WTC11 (cell line): ENCODE measurements around the gene RTN4RL1. TPM values are rescaled to one million over a fixed set of nuclear protein-coding genes. Genes with fewer than 3 reads are reported as not detected.
A peak's percentile ranks its signal among the peaks of the same experiment; 100 is the strongest.

ENCODE experiments used
- ATAC-seq: fragments of 200-7000 bp; cut with Tn5 transposase; 2 replicates; pipeline ENCODE4 v1.10.0; 2021; ENCODE audit warnings: mild to moderate bottlenecking, moderate library complexity
- CTCF ChIA-PET: fragments of 300-600 bp; sonication (Branson Sonifier 250); formaldehyde crosslinking; loops from one replicate; lab custom pipeline; 2021; ENCODE audit warnings: antibody characterized with exemption; lab: Charles Lee
- POLR2A ChIA-PET: fragments of 350-600 bp; sonication (Branson Sonifier 250); formaldehyde crosslinking; loops from one replicate; lab custom pipeline; 2021; ENCODE audit warnings: antibody characterized with exemption; lab: Charles Lee
- DNase-seq: peaks from one replicate; pipeline ENCODE4 v3.0.0; 2021; ENCODE audit warnings: low spot score
- H3K27ac Mint-ChIP-seq: 2 replicates; pipeline ENCODE4 v1.8.0; 2021; ENCODE audit warnings: mixed read lengths
- H3K27me3 Mint-ChIP-seq: 2 replicates; pipeline ENCODE4 v1.8.0; 2021; ENCODE audit warnings: low read depth, mild to moderate bottlenecking, moderate library complexity, mixed read lengths
- H3K36me3 Mint-ChIP-seq: 2 replicates; pipeline ENCODE4 v1.8.0; 2021; ENCODE audit warnings: mixed read lengths
- H3K4me1 Mint-ChIP-seq: 2 replicates; pipeline ENCODE4 v1.8.0; 2022; ENCODE audit warnings: mixed read lengths
- H3K4me3 Mint-ChIP-seq: 2 replicates; pipeline ENCODE4 v1.8.0; 2021; ENCODE audit warnings: mild to moderate bottlenecking, moderate library complexity, mixed read lengths
- H3K9me3 Mint-ChIP-seq: 2 replicates; pipeline ENCODE4 v1.8.0; 2021; ENCODE audit warnings: mixed read lengths
- CBFB ChIP-seq: sonication (generic); formaldehyde crosslinking; IDR thresholded peaks from 2 replicates; pipeline ENCODE4 v1.8.1; 2022; ENCODE audit warnings: mild to moderate bottlenecking, low read depth, missing genetic modification reagents
- CREB1 ChIP-seq: sonication (generic); formaldehyde crosslinking; IDR thresholded peaks from 2 replicates; pipeline ENCODE4 v1.8.0; 2023; ENCODE audit warnings: mild to moderate bottlenecking, missing genetic modification reagents
- GRHL2 ChIP-seq: fragments of 250-450 bp; sonication (Bioruptor Pico); IDR thresholded peaks from 2 replicates; pipeline ENCODE4 v1.8.0; 2022; ENCODE audit warnings: mild to moderate bottlenecking, moderate library complexity; ENCODE audit not compliant: insufficient replicate concordance, severe bottlenecking
- JAZF1 ChIP-seq: fragments of 250-450 bp; sonication (Bioruptor Pico); IDR thresholded peaks from 2 replicates; pipeline ENCODE4 v1.9.0; 2021; ENCODE audit warnings: moderate library complexity, mild to moderate bottlenecking, inconsistent platforms
- KAT7 ChIP-seq: sonication (generic); formaldehyde crosslinking; IDR thresholded peaks from 2 replicates; pipeline ENCODE4 v1.8.1; 2023; ENCODE audit warnings: missing genetic modification reagents, mild to moderate bottlenecking, borderline replicate concordance
- MYBL2 ChIP-seq: sonication (generic); formaldehyde crosslinking; IDR thresholded peaks from 2 replicates; pipeline ENCODE4 v1.8.1; 2023; ENCODE audit warnings: mild to moderate bottlenecking, moderate library complexity, missing genetic modification reagents
- NFATC4 ChIP-seq: fragments of 250-450 bp; sonication (Bioruptor Pico); IDR thresholded peaks from 2 replicates; pipeline ENCODE4 v1.9.0; 2021; ENCODE audit warnings: mild to moderate bottlenecking
- SMAD3 ChIP-seq: sonication (generic); formaldehyde crosslinking; IDR thresholded peaks from 2 replicates; pipeline ENCODE4 v1.8.0; 2022; ENCODE audit warnings: missing genetic modification reagents, mild to moderate bottlenecking, borderline replicate concordance
- SOX15 ChIP-seq: fragments of 250-450 bp; sonication (Bioruptor Pico); IDR thresholded peaks from 2 replicates; pipeline ENCODE4 v1.9.0; 2021; ENCODE audit warnings: mild to moderate bottlenecking
- ZBTB21 ChIP-seq: sonication (generic); formaldehyde crosslinking; IDR thresholded peaks from 2 replicates; pipeline ENCODE4 v1.8.1; 2023; ENCODE audit warnings: mild to moderate bottlenecking, missing genetic modification reagents, borderline replicate concordance
- ZNF232 ChIP-seq: sonication (generic); formaldehyde crosslinking; IDR thresholded peaks from 2 replicates; pipeline ENCODE4 v1.8.0; 2022; ENCODE audit warnings: mild to moderate bottlenecking, missing genetic modification reagents
- ZNF317 ChIP-seq: sonication (generic); formaldehyde crosslinking; IDR thresholded peaks from 2 replicates; pipeline ENCODE4 v1.8.1; 2023; ENCODE audit warnings: low read depth, mild to moderate bottlenecking, moderate library complexity, missing genetic modification reagents, borderline replicate concordance
- total RNA-seq: library from RNA; stranded (reverse); gene quantifications from 3 replicates; pipeline ENCODE4 v1.2.3, GENCODE V29; 2021
- TF ChIP-seq, protein P1 (sequence below): sonication (generic); formaldehyde crosslinking; IDR thresholded peaks from 2 replicates; pipeline ENCODE4 v1.8.1; 2023; ENCODE audit warnings: mild to moderate bottlenecking, moderate library complexity, missing genetic modification reagents
- TF ChIP-seq, protein P2 (sequence below): sonication (generic); formaldehyde crosslinking; IDR thresholded peaks from 2 replicates; pipeline ENCODE4 v1.8.1; 2022; ENCODE audit warnings: mild to moderate bottlenecking, missing genetic modification reagents, moderate library complexity, borderline replicate concordance
- TF ChIP-seq, protein P3 (sequence below): fragments of 250-450 bp; sonication (Bioruptor Pico); IDR thresholded peaks from 2 replicates; pipeline ENCODE4 v1.9.0; 2021; ENCODE audit warnings: mild to moderate bottlenecking
- TF ChIP-seq, protein P4 (sequence below): fragments of 250-450 bp; sonication (Bioruptor Pico); conservative IDR thresholded peaks from 2 replicates; pipeline ENCODE4 v1.9.0; 2021; ENCODE audit warnings: mild to moderate bottlenecking
- TF ChIP-seq, protein P5 (sequence below): sonication (generic); formaldehyde crosslinking; IDR thresholded peaks from 2 replicates; pipeline ENCODE4 v1.8.1; 2022; ENCODE audit warnings: missing genetic modification reagents, borderline replicate concordance
- TF ChIP-seq, protein P6 (sequence below): sonication (generic); formaldehyde crosslinking; conservative IDR thresholded peaks from 2 replicates; pipeline ENCODE4 v1.8.1; 2022; ENCODE audit warnings: mild to moderate bottlenecking, missing genetic modification reagents

Gene RTN4RL1
- total RNA-seq, 1 experiment from 2014 or later: 0.72 TPM

DNA sequence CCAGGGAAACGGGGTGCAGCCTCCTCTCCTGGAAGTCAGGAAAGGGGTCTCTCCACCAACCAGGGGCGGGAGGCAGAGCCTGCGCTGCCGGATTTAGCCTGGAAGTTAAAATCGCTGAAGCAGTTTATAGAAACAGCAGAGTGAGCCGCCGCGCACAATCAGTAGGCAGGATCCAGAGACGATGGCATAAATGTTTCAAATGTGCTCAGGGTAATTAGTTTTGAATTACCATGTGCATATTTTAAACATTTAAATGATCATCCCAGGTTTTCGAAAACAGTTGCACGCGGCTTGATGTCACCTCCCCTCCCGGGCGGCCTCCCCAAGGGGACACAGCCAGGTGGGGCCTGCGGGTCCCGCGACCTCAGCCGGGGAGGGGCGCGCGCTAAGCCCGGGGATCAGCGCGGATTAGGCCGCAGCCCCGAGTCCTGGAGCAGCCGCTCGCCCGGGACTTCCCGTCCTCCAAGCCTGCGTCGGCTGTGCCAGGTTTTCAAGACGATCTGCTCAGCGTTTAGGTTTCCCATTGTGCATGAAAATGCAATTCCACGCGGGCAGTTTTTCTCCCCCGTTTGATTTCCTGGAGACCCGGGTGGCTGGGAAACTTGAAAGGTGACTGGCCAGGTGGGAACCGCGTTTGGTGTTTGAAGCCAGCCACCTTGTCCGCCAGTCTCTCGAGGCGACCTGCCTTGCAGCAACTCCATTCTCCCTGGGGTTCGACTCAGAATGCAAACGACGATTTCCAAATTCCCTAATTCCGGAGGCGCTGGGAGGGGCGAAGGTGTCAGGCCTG, 117.0 kb downstream of the RTN4RL1 start (continued):
- TF ChIP-seq, protein P1, sequence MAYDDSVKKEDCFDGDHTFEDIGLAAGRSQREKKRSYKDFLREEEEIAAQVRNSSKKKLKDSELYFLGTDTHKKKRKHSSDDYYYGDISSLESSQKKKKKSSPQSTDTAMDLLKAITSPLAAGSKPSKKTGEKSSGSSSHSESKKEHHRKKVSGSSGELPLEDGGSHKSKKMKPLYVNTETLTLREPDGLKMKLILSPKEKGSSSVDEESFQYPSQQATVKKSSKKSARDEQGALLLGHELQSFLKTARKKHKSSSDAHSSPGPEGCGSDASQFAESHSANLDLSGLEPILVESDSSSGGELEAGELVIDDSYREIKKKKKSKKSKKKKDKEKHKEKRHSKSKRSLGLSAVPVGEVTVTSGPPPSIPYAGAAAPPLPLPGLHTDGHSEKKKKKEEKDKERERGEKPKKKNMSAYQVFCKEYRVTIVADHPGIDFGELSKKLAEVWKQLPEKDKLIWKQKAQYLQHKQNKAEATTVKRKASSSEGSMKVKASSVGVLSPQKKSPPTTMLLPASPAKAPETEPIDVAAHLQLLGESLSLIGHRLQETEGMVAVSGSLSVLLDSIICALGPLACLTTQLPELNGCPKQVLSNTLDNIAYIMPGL (CRISPR knock-in tag): 0 out of 2 replicates have a peak, but pooled peaks have one; percentile 51
- TF ChIP-seq, protein P2, sequence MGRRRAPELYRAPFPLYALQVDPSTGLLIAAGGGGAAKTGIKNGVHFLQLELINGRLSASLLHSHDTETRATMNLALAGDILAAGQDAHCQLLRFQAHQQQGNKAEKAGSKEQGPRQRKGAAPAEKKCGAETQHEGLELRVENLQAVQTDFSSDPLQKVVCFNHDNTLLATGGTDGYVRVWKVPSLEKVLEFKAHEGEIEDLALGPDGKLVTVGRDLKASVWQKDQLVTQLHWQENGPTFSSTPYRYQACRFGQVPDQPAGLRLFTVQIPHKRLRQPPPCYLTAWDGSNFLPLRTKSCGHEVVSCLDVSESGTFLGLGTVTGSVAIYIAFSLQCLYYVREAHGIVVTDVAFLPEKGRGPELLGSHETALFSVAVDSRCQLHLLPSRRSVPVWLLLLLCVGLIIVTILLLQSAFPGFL (CRISPR knock-in tag): no peak
- TF ChIP-seq CBFB (CRISPR knock-in tag): no peak
- TF ChIP-seq SMAD3 (CRISPR knock-in tag): no peak
- TF ChIP-seq, protein P3, sequence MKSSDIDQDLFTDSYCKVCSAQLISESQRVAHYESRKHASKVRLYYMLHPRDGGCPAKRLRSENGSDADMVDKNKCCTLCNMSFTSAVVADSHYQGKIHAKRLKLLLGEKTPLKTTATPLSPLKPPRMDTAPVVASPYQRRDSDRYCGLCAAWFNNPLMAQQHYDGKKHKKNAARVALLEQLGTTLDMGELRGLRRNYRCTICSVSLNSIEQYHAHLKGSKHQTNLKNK (CRISPR knock-in tag): no peak
- 0 out of 2 replicates have a peak, but pooled peaks have one; percentile 53 for TF ChIP-seq ZNF232 (CRISPR knock-in tag)
- TF ChIP-seq, protein P4, sequence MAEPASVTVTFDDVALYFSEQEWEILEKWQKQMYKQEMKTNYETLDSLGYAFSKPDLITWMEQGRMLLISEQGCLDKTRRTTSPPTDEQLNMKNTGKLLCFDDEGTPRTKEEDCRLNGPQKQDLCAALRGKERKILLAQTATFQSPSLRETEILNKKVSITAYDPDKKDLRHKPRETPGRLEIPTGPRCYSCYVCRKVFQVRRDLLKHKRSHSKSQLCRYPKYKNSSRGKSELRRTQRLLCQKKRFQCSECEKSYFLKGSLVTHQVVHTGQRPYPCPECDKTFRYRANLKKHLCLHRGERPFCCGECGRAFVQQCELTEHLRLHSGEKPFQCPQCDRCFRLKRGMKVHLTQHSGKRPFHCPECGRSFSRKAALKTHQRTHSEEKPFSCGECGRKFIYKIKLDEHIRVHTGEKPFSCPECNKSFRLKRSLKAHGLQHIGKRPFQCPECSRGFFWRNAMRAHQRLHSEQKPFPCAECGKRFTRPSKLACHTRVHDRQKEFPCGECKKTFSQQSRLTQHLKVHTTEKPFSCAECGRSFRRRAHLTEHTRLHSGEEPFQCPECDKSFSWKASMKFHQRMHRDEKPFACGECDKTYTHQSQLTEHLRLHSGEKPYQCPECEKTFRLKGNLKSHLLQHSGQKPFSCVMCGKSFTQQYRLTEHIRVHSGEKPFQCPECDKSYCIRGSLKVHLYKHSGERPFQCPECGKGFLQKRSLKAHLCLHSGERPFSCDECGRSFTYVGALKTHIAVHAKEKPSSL (CRISPR knock-in tag): no peak
- no peak for TF ChIP-seq CREB1
- TF ChIP-seq GRHL2 (CRISPR knock-in tag): no peak
- TF ChIP-seq ZBTB21: no peak
- TF ChIP-seq ZNF317: no peak
- no peak for TF ChIP-seq SOX15 (CRISPR knock-in tag)

DNA sequence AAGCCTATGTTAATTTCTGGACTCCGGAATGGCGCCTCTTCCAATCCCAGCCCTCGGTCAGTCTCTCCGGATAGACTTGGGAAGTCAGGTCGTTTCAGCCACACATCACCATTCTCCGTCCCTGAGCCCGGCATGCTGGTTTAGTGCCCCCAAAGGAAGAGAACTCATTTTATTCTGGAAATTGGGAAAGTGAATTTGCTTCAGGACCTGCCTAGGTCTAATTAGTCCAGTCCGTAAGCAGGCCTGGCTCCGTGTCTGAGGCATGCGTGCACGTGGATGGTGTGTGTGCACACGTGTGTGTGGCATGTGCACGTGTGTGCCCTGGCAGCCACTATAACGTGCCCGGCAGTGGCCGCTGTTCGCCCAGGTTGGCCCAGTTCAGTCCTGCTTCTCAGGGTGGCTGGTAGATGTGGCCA, 117.9 kb downstream of the RTN4RL1 start:
- DNase-seq: no peak
- no peak for TF ChIP-seq NFATC4 (CRISPR knock-in tag)
- TF ChIP-seq, protein P5, sequence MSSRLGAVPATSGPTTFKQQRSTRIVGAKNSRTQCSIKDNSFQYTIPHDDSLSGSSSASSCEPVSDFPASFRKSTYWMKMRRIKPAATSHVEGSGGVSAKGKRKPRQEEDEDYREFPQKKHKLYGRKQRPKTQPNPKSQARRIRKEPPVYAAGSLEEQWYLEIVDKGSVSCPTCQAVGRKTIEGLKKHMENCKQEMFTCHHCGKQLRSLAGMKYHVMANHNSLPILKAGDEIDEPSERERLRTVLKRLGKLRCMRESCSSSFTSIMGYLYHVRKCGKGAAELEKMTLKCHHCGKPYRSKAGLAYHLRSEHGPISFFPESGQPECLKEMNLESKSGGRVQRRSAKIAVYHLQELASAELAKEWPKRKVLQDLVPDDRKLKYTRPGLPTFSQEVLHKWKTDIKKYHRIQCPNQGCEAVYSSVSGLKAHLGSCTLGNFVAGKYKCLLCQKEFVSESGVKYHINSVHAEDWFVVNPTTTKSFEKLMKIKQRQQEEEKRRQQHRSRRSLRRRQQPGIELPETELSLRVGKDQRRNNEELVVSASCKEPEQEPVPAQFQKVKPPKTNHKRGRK: no peak
- TF ChIP-seq, protein P6, sequence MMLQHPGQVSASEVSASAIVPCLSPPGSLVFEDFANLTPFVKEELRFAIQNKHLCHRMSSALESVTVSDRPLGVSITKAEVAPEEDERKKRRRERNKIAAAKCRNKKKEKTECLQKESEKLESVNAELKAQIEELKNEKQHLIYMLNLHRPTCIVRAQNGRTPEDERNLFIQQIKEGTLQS (CRISPR knock-in tag): no peak
- no peak for TF ChIP-seq MYBL2
- no peak for TF ChIP-seq JAZF1 (CRISPR knock-in tag)
- TF ChIP-seq KAT7 (CRISPR knock-in tag): no peak
- Mint-ChIP-seq H3K4me3 (no peak overlapping the region), H3K9me3 (no peaks in the 10 kb centered on the region), H3K36me3 (no peaks in the 10 kb centered on the region), H3K27me3 (peaks cover 90% of the 10 kb centered on the region), H3K27ac (no peak overlapping the region), H3K4me1 (peaks cover 2% of the 10 kb centered on the region)
- no peak for ATAC-seq
- ChIA-PET POLR2A (no interaction called here), CTCF (interaction anchor here (1.2 kb wide), 1 partner anchor 119 kb away, joined by 4 read pairs; no protein-coding TSS in a partner anchor)
